Measurements from ENCODE around the gene ZNF766.

DNA sequence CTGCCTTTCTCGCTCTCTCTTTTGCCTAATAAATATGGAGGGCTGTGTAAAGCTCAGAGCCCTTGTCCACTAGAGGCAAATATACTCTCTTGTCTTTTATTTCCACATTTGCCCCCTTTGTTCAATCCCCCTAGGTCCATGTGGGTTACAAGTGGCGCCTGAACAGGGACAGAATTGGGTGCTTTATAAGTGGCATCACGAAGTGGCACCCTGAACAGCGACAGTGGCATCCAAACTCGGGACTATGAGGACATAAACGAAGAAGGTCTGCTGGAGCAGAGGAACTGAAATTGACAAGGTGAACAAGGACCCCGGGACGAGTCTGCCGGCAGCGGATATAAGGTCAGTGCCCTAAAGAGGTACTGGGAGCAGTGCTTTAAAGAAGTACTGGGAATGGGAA is 62.4 kb downstream of the ZNF766 start:
- no peak for TF ChIP-seq TAF1 (IDR thresholded peaks at IDR 0.05; ENCODE audit: borderline replicate concordance, insufficient read depth, low read length)
- TF ChIP-seq, protein P1, sequence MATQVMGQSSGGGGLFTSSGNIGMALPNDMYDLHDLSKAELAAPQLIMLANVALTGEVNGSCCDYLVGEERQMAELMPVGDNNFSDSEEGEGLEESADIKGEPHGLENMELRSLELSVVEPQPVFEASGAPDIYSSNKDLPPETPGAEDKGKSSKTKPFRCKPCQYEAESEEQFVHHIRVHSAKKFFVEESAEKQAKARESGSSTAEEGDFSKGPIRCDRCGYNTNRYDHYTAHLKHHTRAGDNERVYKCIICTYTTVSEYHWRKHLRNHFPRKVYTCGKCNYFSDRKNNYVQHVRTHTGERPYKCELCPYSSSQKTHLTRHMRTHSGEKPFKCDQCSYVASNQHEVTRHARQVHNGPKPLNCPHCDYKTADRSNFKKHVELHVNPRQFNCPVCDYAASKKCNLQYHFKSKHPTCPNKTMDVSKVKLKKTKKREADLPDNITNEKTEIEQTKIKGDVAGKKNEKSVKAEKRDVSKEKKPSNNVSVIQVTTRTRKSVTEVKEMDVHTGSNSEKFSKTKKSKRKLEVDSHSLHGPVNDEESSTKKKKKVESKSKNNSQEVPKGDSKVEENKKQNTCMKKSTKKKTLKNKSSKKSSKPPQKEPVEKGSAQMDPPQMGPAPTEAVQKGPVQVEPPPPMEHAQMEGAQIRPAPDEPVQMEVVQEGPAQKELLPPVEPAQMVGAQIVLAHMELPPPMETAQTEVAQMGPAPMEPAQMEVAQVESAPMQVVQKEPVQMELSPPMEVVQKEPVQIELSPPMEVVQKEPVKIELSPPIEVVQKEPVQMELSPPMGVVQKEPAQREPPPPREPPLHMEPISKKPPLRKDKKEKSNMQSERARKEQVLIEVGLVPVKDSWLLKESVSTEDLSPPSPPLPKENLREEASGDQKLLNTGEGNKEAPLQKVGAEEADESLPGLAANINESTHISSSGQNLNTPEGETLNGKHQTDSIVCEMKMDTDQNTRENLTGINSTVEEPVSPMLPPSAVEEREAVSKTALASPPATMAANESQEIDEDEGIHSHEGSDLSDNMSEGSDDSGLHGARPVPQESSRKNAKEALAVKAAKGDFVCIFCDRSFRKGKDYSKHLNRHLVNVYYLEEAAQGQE (IDR thresholded peaks at IDR 0.05; ENCODE audit: insufficient read depth in 1 of 2, low read depth in 2 of 2, low read length in 2 of 2) = no peak
